Breast epithelium (tissue), 4 donors: ENCODE results near the gene UNC93B1. TPM values are rescaled to one million over a fixed set of nuclear protein-coding genes. Genes with fewer than 3 reads are reported as not detected.
"Not testable (repeated sequence)": the region's sequence is repeated elsewhere in the genome, so short reads cannot be mapped to it uniquely, and the experiment has no call there.

Source experiments
- DNase-seq, 2 donors: peaks; one replicate each; pipeline ENCODE4 v3.0.0-alpha.2; 2019; ENCODE audit warnings: low spot score in 2 of 2
- H3K27ac ChIP-seq, 2 donors: fragments of 200-600 bp; sonication (generic) in 1 of 2; one replicate each; pipeline ENCODE4 v1.5.1; 2016 to 2019; ENCODE audit warnings: mild to moderate bottlenecking in 1 of 2
- H3K27me3 ChIP-seq, 2 donors: fragments of 200-600 bp; sonication (generic) in 1 of 2; one replicate each; pipeline versions ENCODE4 v1.5.1 to v1.6.0; 2017 to 2019; ENCODE audit warnings: control low read depth in 1 of 2, mild to moderate bottlenecking in 1 of 2
- H3K36me3 ChIP-seq: fragments of 200-600 bp; one replicate; pipeline ENCODE4 v1.5.1; 2019
- H3K4me1 ChIP-seq, 2 donors: fragments of 200-600 bp; sonication (generic); one replicate each; pipeline ENCODE4 v1.5.1; 2016 to 2019; ENCODE audit warnings: control low read depth in 1 of 2
- H3K4me3 ChIP-seq, 3 donors: fragments of 200-600 bp; sonication (generic); 1 replicate in 2 of 3; 2 replicates in 1 of 3; pipeline ENCODE4 v1.5.1; 2016 to 2019; ENCODE audit warnings: mild to moderate bottlenecking in 3 of 3, moderate library complexity in 2 of 3
- H3K9me3 ChIP-seq, 2 donors: fragments of 200-600 bp; sonication (generic) in 1 of 2; one replicate each; pipeline ENCODE4 v1.5.1; 2016 to 2019; ENCODE audit warnings: control low read depth in 1 of 2
- intact Hi-C: fragments of 100-400 bp; cut with DNase I; formaldehyde crosslinking; loops from one replicate; pipeline ENCODE4 v1.15.1; 2023; ENCODE audit warnings: low total_unique reads
- total RNA-seq, 3 donors: library from RNA; depleted of rRNA; stranded (reverse); fragments of >200 nt; gene quantifications; one replicate each; pipeline ENCODE4 v1.1.0, GENCODE V29; 2016

Gene UNC93B1
- total RNA-seq, 3 donors from 2014 or later, result 40.3 to 63.7 (median 49.8) TPM

- H3K27me3 ChIP-seq, intact Hi-C loops, H3K36me3 ChIP-seq, H3K9me3 ChIP-seq, H3K27ac ChIP-seq, H3K4me1 ChIP-seq, H3K4me3 ChIP-seq, DNase-seq: not testable (repeated sequence)
Observed at GRCh38 chr11:67946403-67946802, 57.5 kb downstream of the UNC93B1 start.

GRCh38 chr11:67943406-67943805, 60.5 kb downstream of the UNC93B1 start:
- H3K4me3 ChIP-seq, DNase-seq, H3K9me3 ChIP-seq, H3K27ac ChIP-seq, H3K36me3 ChIP-seq, H3K4me1 ChIP-seq, intact Hi-C loops, H3K27me3 ChIP-seq: not testable (repeated sequence)

Other genes with a start within 250 kb of the UNC93B1 start
- 10 to 100 TPM in 2 of 3 donors, 1 to 10 TPM in 1; 9.8 to 26.4 (median 20.6) TPM for gene ALDH3B1, start 6.2 kb upstream of the UNC93B1 start, total RNA-seq
- 100 to 1,000 TPM; 105 to 117 (median 117) TPM for gene NDUFS8, start 26.6 kb upstream of the UNC93B1 start, total RNA-seq
- 100 to 1,000 TPM in 1 of 3 donors, 10 to 100 TPM in 2; 71.4 to 135 (median 90.3) TPM for gene TCIRG1, start 34.9 kb upstream of the UNC93B1 start, total RNA-seq
- 10 to 100 TPM; 52.1 to 73.0 (median 71.7) TPM for gene CHKA, start 117.3 kb upstream of the UNC93B1 start, total RNA-seq
- gene KMT5B, start 209.2 kb upstream of the UNC93B1 start, total RNA-seq, result 10 to 100 TPM; 35.2 to 74.6 (median 43.9) TPM